GM18502 (cell line): Measurements from ENCODE around the gene ARIH1.
"Not testable (repeated sequence)": the region's sequence is repeated elsewhere in the genome, so short reads cannot be mapped to it uniquely, and the experiment has no call there.

ENCODE experiments used
- ATAC-seq: cut with Tn5 transposase; IDR thresholded peaks from one replicate; pipeline ENCODE4 v1.9.1; 2021; ENCODE audit warnings: mild to moderate bottlenecking; ENCODE audit not compliant: unreplicated experiment, poor library complexity

The ARIH1 gene

GRCh38 chr15:72642271-72642670 is 168.1 kb downstream of the ARIH1 start:
- not testable (repeated sequence) for ATAC-seq

GRCh38 chr15:72648631-72649253 is 174.6 kb downstream of the ARIH1 start:
- not testable (repeated sequence) for ATAC-seq
